ENCODE data around the gene EHHADH. TPM values are rescaled to one million over a fixed set of nuclear protein-coding genes. Genes with fewer than 3 reads are reported as not detected.

The EHHADH gene
- total and polyA plus RNA-seq, 4 donors: 44.3 to 378 (median 94.9) TPM

DNA sequence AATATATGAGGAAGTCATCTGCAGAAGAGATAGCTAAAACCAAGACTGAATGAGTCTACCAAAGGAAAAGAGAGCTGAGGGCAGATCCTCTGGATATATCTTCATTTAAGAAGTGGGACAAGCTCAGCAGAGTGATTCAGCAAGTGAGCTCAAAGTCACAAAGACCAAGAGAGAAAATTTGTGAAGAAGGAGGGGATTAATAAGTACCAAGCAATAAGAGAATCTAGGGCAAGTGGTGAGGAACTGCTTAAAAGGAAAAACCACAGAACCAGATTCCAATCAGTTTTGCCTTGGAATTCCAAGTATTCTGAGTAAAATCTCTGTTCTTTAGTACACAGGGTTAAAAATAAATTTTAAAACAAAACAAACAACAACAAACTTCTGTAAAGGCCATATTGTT is 3.6 kb downstream of the EHHADH start:
- peak overlapping the region; percentile 76 to 78 for H3K9ac ChIP-seq (ENCODE audit: low read depth in 1 of 2, low read length in 2 of 2)
- peaks cover 0 to 26% (median 15%) of the 10 kb centered on the region in 4 donors for H3K36me3 ChIP-seq (ENCODE audit: control insufficient read depth in 4 of 4, insufficient read depth in 3 of 4, low read depth in 1 of 4, low read length in 3 of 4)
- H3K27me3 ChIP-seq (ENCODE audit: control insufficient read depth in 4 of 4, insufficient read depth in 4 of 4, low read length in 3 of 4): no peaks in the 10 kb centered on the region
- TF ChIP-seq ZBTB33 (IDR thresholded peaks at IDR 0.05) (no peak), HNF4A (conservative IDR thresholded peaks at IDR 0.05) (no peak), TAF1 (conservative IDR thresholded peaks at IDR 0.05) (no peak), NR2F2 (IDR thresholded peaks at IDR 0.05) (no peak)
- TF ChIP-seq, protein P1, sequence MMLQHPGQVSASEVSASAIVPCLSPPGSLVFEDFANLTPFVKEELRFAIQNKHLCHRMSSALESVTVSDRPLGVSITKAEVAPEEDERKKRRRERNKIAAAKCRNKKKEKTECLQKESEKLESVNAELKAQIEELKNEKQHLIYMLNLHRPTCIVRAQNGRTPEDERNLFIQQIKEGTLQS (IDR thresholded peaks at IDR 0.05): no peak
- TF ChIP-seq, protein P2, sequence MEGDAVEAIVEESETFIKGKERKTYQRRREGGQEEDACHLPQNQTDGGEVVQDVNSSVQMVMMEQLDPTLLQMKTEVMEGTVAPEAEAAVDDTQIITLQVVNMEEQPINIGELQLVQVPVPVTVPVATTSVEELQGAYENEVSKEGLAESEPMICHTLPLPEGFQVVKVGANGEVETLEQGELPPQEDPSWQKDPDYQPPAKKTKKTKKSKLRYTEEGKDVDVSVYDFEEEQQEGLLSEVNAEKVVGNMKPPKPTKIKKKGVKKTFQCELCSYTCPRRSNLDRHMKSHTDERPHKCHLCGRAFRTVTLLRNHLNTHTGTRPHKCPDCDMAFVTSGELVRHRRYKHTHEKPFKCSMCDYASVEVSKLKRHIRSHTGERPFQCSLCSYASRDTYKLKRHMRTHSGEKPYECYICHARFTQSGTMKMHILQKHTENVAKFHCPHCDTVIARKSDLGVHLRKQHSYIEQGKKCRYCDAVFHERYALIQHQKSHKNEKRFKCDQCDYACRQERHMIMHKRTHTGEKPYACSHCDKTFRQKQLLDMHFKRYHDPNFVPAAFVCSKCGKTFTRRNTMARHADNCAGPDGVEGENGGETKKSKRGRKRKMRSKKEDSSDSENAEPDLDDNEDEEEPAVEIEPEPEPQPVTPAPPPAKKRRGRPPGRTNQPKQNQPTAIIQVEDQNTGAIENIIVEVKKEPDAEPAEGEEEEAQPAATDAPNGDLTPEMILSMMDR (IDR thresholded peaks at IDR 0.05; ENCODE audit: low read depth, low read length, missing input control): no peak
- peak overlapping the region in 2 of 3 donors; percentile 40 to 56 for H3K4me3 ChIP-seq (ENCODE audit: low read depth in 1 of 3, low read length in 3 of 3)
- H3K9me3 ChIP-seq (ENCODE audit: control insufficient read depth in 4 of 4, low read length in 3 of 4): no peaks in the 10 kb centered on the region
- DNase-seq (ENCODE audit: low spot score): no peak
- peak overlapping the region; percentile 75 to 83 for H3K27ac ChIP-seq (ENCODE audit: low read depth in 1 of 2, low read length in 2 of 2)
- peaks cover 1 to 23% (median 9%) of the 10 kb centered on the region in 4 donors for H3K4me1 ChIP-seq (ENCODE audit: control insufficient read depth in 4 of 4, insufficient read depth in 4 of 4, low read length in 3 of 4)

GRCh38 chr3:185242642-185243041 is 11.2 kb downstream of the EHHADH start:
- H3K9ac ChIP-seq (ENCODE audit: low read depth in 1 of 2, low read length in 2 of 2): no peak overlapping the region
- H3K4me3 ChIP-seq (ENCODE audit: low read depth in 1 of 3, low read length in 3 of 3): no peak overlapping the region
- H3K27me3 ChIP-seq (ENCODE audit: control insufficient read depth in 4 of 4, insufficient read depth in 4 of 4, low read length in 3 of 4): no peaks in the 10 kb centered on the region
- H3K4me1 ChIP-seq (ENCODE audit: control insufficient read depth in 4 of 4, insufficient read depth in 4 of 4, low read length in 3 of 4): peaks cover 0 to 2% (median 0%) of the 10 kb centered on the region in 4 donors
- peaks cover 0 to 4% (median 3%) of the 10 kb centered on the region in 4 donors for H3K9me3 ChIP-seq (ENCODE audit: control insufficient read depth in 4 of 4, low read length in 3 of 4)
- DNase-seq (ENCODE audit: low spot score): no peak
- no peak overlapping the region for H3K27ac ChIP-seq (ENCODE audit: low read depth in 1 of 2, low read length in 2 of 2)
- peaks cover 0 to 27% (median 17%) of the 10 kb centered on the region in 4 donors for H3K36me3 ChIP-seq (ENCODE audit: control insufficient read depth in 4 of 4, insufficient read depth in 3 of 4, low read depth in 1 of 4, low read length in 3 of 4)
- no peak for TF ChIP-seq YY1 (IDR thresholded peaks at IDR 0.05)
- WGBS: 83% methylated on average over 3 of the region's 3 CpGs

GRCh38 chr3:185236969-185237368 is 16.9 kb downstream of the EHHADH start:
- Histone ChIP-seq H3K36me3 (ENCODE audit: control insufficient read depth in 4 of 4, insufficient read depth in 3 of 4, low read depth in 1 of 4, low read length in 3 of 4) (peaks cover 0 to 28% (median 16%) of the 10 kb centered on the region in 4 donors), H3K9ac (ENCODE audit: low read depth in 1 of 2, low read length in 2 of 2) (no peak overlapping the region), H3K9me3 (ENCODE audit: control insufficient read depth in 4 of 4, low read length in 3 of 4) (peaks cover 0 to 1% (median 0%) of the 10 kb centered on the region in 4 donors), H3K4me3 (ENCODE audit: low read depth in 1 of 3, low read length in 3 of 3) (no peak overlapping the region), H3K27ac (ENCODE audit: low read depth in 1 of 2, low read length in 2 of 2) (no peak overlapping the region), H3K4me1 (ENCODE audit: control insufficient read depth in 4 of 4, insufficient read depth in 4 of 4, low read length in 3 of 4) (no peaks in the 10 kb centered on the region), H3K27me3 (ENCODE audit: control insufficient read depth in 4 of 4, insufficient read depth in 4 of 4, low read length in 3 of 4) (no peaks in the 10 kb centered on the region)
- TF ChIP-seq FOXA2 (IDR thresholded peaks at IDR 0.05) (no peak), RXRA (IDR thresholded peaks at IDR 0.05) (no peak), SP1 (IDR thresholded peaks at IDR 0.05) (no peak), YY1 (IDR thresholded peaks at IDR 0.05) (no peak), REST (IDR thresholded peaks at IDR 0.05) (no peak), EGR1 (IDR thresholded peaks at IDR 0.05; ENCODE audit: low read depth in 2 of 2) (no peak), JUND (IDR thresholded peaks at IDR 0.05) (no peak), GABPA (IDR thresholded peaks at IDR 0.05 in 1 of 2, conservative IDR thresholded peaks at IDR 0.05 in 1 of 2) (no peak), ZBTB33 (IDR thresholded peaks at IDR 0.05) (no peak), FOXA1 (IDR thresholded peaks at IDR 0.05) (no peak), RAD21 (IDR thresholded peaks at IDR 0.05) (no peak)
- TF ChIP-seq, protein P2 (IDR thresholded peaks at IDR 0.05; ENCODE audit: low read depth, low read length, missing input control): no peak
- no peak for DNase-seq (ENCODE audit: low spot score)
